Peyer's patch (tissue), 4 donors: ENCODE results near the gene OLR1.
"Not testable (repeated sequence)": the region's sequence is repeated elsewhere in the genome, so short reads cannot be mapped to it uniquely, and the experiment has no call there.

ENCODE experiments used
- CTCF ChIP-seq, 6 experiments: fragments of 450-650 bp in 4 of 6; fragments of 200-600 bp in 2 of 6; sonication (generic) in 1 of 6; IDR thresholded peaks; one replicate each; pipeline ENCODE4 v1.5.1; 2017 to 2019; ENCODE audit warnings: antibody characterized with exemption in 6 of 6, mild to moderate bottlenecking in 3 of 6, moderate library complexity in 1 of 6
- POLR2A ChIP-seq, 2 donors: fragments of 450-650 bp; IDR thresholded peaks; one replicate each; pipeline ENCODE4 v1.5.1; 2017; ENCODE audit warnings: antibody characterized with exemption in 2 of 2, mild to moderate bottlenecking in 2 of 2, moderate library complexity in 2 of 2

DNA sequence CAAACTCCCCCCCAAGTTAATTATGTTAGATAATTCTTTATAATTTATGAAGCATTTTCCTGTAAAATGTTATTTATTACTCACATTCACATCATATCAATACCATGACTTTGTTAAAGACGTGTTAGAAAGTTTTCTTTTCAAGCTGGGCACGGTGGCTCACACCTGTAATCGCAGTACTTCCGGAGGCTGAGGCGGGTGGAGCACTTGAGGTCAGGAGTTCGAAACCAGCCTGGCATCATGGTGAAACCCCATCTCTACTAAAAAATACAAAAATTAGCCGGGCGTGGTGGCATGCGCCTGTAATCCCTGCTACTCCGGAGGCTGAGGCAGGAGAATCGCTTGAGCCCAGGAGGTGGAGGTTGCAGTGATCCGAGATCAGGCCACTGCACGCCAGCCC lies 44.0 kb upstream of the OLR1 start:
- TF ChIP-seq CTCF, POLR2A (IDR thresholded peaks at IDR 0.05): not testable (repeated sequence)
